AG04450 (cell line): Measurements from ENCODE around the gene SMO. TPM values are rescaled to one million over a fixed set of nuclear protein-coding genes. Genes with fewer than 3 reads are reported as not detected.

Experiments used
- CTCF ChIA-PET: fragments of 300-600, 350-600 bp; formaldehyde crosslinking; extraction: SDS; loops from one replicate; lab custom pipeline; 2022; ENCODE audit warnings: antibody characterized with exemption, inconsistent platforms; lab: Charles Lee
- POLR2A ChIA-PET: fragments of 350-600 bp; formaldehyde crosslinking; extraction: SDS; loops from one replicate; lab custom pipeline; 2021; ENCODE audit warnings: antibody characterized with exemption, inconsistent platforms; lab: Yijun Ruan, JAX
- DNase-seq: peaks from one replicate; pipeline ENCODE4 v3.0.0-alpha.2; 2011; ENCODE audit warnings: low read depth, low spot score
- H3K27ac ChIP-seq: one replicate; pipeline ENCODE4 v1.5.1; 2012; ENCODE audit warnings: low read depth, low read length, control low read depth
- H3K27me3 ChIP-seq: one replicate; pipeline ENCODE4 v1.6.0; 2012; ENCODE audit warnings: low read length; ENCODE audit not compliant: control insufficient read depth, insufficient read depth
- H3K4me3 ChIP-seq: 2 replicates; pipeline ENCODE4 v1.5.1; 2011; ENCODE audit warnings: mild to moderate bottlenecking, low read depth, low read length, control low read depth
- H3K9me3 ChIP-seq: 2 replicates; pipeline ENCODE4 v1.5.1; 2012; ENCODE audit warnings: low read length; ENCODE audit not compliant: control insufficient read depth, insufficient read depth
- CTCF ChIP-seq: IDR thresholded peaks from 2 replicates; pipeline ENCODE4 v1.5.1; 2011; ENCODE audit warnings: low read depth, low read length, control low read depth, inconsistent platforms
- polyA plus RNA-seq: library from polyadenylated mRNA; depleted of rRNA; stranded (reverse); fragments of >200 nt; gene quantifications from 2 replicates; pipeline ENCODE4 v1.2.3, GENCODE V29; 2011

SMO gene
- polyA plus RNA-seq, 1 experiment = 20.8 TPM

- H3K27me3 ChIP-seq = peaks cover 72% of the 10 kb centered on the region
- H3K27ac ChIP-seq = no peak overlapping the region
- no peaks in the 10 kb centered on the region; the same call in 1 of the 2 replicates for H3K9me3 ChIP-seq
- no peak for DNase-seq
- no peak for TF ChIP-seq CTCF
- ChIA-PET POLR2A (no interaction called here), CTCF (interaction anchor here (3.1 kb wide), 1 partner anchor 17 kb away, joined by 17 read pairs; no protein-coding TSS in a partner anchor)
- H3K4me3 ChIP-seq = no peak overlapping the region
These were observed 42.0 kb upstream of the SMO start for GRCh38 chr7:129146237-129146979.

- Histone ChIP-seq H3K27ac (no peak overlapping the region), H3K9me3 (no peaks in the 10 kb centered on the region; the same call in 1 of the 2 replicates), H3K4me3 (no peak overlapping the region), H3K27me3 (peaks cover 67% of the 10 kb centered on the region)
- DNase-seq = no peak
- POLR2A ChIA-PET = no interaction called here
- TF ChIP-seq CTCF = no peak
- CTCF ChIA-PET = interaction anchor here (3.1 kb wide), 1 partner anchor 16 kb away, joined by 17 read pairs; no protein-coding TSS in a partner anchor
These were observed 40.7 kb upstream of the SMO start for GRCh38 chr7:129147731-129148130.

- no peak for TF ChIP-seq CTCF
- Histone ChIP-seq H3K9me3 (no peaks in the 10 kb centered on the region; the same call in 1 of the 2 replicates), H3K27ac (no peak overlapping the region), H3K27me3 (peaks cover 61% of the 10 kb centered on the region), H3K4me3 (no peak overlapping the region)
- DNase-seq = no peak
- CTCF ChIA-PET = interaction anchor here (2.6 kb wide), 1 partner anchor 14 kb away, joined by 21 read pairs; no protein-coding TSS in a partner anchor
- POLR2A ChIA-PET = no interaction called here
These were observed 38.9 kb upstream of the SMO start for GRCh38 chr7:129149511-129149910.

GRCh38 chr7:129150199-129150996 lies 38.0 kb upstream of the SMO start:
- TF ChIP-seq CTCF = no peak
- Histone ChIP-seq H3K27me3 (peaks cover 56% of the 10 kb centered on the region), H3K4me3 (no peak overlapping the region), H3K9me3 (no peaks in the 10 kb centered on the region), H3K27ac (no peak overlapping the region)
- CTCF ChIA-PET = interaction anchor here (0.7 to 2.6 kb wide), 3 partner anchors 12 to 58 kb away, joined by 3 to 21 read pairs (median 7); no protein-coding TSS in a partner anchor
- POLR2A ChIA-PET = no interaction called here
- no peak for DNase-seq
